HCT116 (cell line): ENCODE measurements around the gene TNFAIP8. TPM values are rescaled to one million over a fixed set of nuclear protein-coding genes. Genes with fewer than 3 reads are reported as not detected.

Experiments used
- ATAC-seq: fragments of 200-7000 bp; cut with Tn5 transposase; 2 replicates; pipeline ENCODE4 v1.9.1; 2020; ENCODE audit warnings: mild to moderate bottlenecking, moderate library complexity
- BruUV-seq: library from RNA; stranded (reverse); fragments of 400-500 nt; replicated peaks from 2 replicates; lab custom pipeline; 2021; lab: Mats Ljungman, UMichigan
- CTCF ChIA-PET: fragments of 300-600 bp; sonication (Branson Sonifier 250); formaldehyde crosslinking; loops from one replicate; lab custom pipeline; 2021; ENCODE audit warnings: antibody characterized with exemption; lab: Charles Lee
- POLR2A ChIA-PET: fragments of 300-600, 350-600 bp; sonication (Branson Sonifier 250); formaldehyde crosslinking; loops from one replicate; lab custom pipeline; 2021; ENCODE audit warnings: antibody characterized with exemption; lab: Charles Lee
- RAD21 ChIA-PET, 2 experiments: fragments of 300-600 bp; sonication (Branson Sonifier 250); formaldehyde crosslinking; loops; one replicate each; lab custom pipeline; 2023; ENCODE audit warnings: low total read pairs in 2 of 2; ENCODE audit not compliant: uncharacterized antibody in 2 of 2, unreplicated experiment in 2 of 2, low non-redundant PET in 1 of 2; lab: Charles Lee
- DNase-seq: peaks from one replicate; pipeline ENCODE4 v3.0.0-alpha.2; 2010; ENCODE audit warnings: low read depth, low spot score
- H2AFZ ChIP-seq: fragments of 200-600 bp; shearing (Covaris generic), sonication (generic); 2 replicates; pipeline ENCODE4 v1.6.1; 2017; ENCODE audit warnings: low read depth, mixed run types, mixed read lengths, antibody characterized with exemption, low read length; ENCODE audit not compliant: poor library complexity, severe bottlenecking
- H3K27ac ChIP-seq: 2 replicates; pipeline ENCODE4 v1.5.1; 2012; ENCODE audit warnings: low read depth, low read length
- H3K27me3 ChIP-seq: fragments of 200-600 bp; sonication (generic); 2 replicates; pipeline ENCODE4 v1.6.1; 2016; ENCODE audit warnings: mixed run types, low read length, mixed read lengths; ENCODE audit not compliant: insufficient read depth
- H3K36me3 ChIP-seq, 2 experiments: fragments of 200-500 bp in 1 of 2; fragments of 200-600 bp in 1 of 2; sonication (Bioruptor generic) in 1 of 2; sonication (generic) in 1 of 2; 2 replicates each; pipeline versions ENCODE4 v1.5.1 to v1.6.1; 2014 to 2016; ENCODE audit warnings: low read length in 2 of 2, inconsistent platforms in 1 of 2, mixed read lengths in 1 of 2, mixed run types in 1 of 2; ENCODE audit not compliant: insufficient read depth in 2 of 2, control insufficient read depth in 1 of 2
- H3K4me1 ChIP-seq, 2 experiments: fragments of 200-600 bp in 1 of 2; sonication (generic) in 1 of 2; 2 replicates each; pipeline versions ENCODE4 v1.5.1 to v1.6.1; 2012 to 2017; ENCODE audit warnings: low read length in 2 of 2, inconsistent platforms in 1 of 2, mild to moderate bottlenecking in 1 of 2, mixed read lengths in 1 of 2, mixed run types in 1 of 2, moderate library complexity in 1 of 2; ENCODE audit not compliant: insufficient read depth in 2 of 2, control insufficient read depth in 1 of 2
- H3K4me2 ChIP-seq: fragments of 200-600 bp; sonication (generic); 2 replicates; pipeline ENCODE4 v1.6.1; 2017; ENCODE audit warnings: mixed run types, low read length, mixed read lengths
- H3K4me3 ChIP-seq, 2 experiments: fragments of 200-600 bp in 1 of 2; sonication (generic) in 1 of 2; replicated peaks in 1 of 2; 2 replicates each; pipeline ENCODE4 v1.5.1; 2011 to 2016; ENCODE audit warnings: low read length in 2 of 2, control low read depth in 1 of 2, low read depth in 1 of 2, mild to moderate bottlenecking in 1 of 2, mixed read lengths in 1 of 2, mixed run types in 1 of 2
- H3K79me2 ChIP-seq: fragments of 200-600 bp; sonication (generic); 2 replicates; pipeline ENCODE4 v1.6.1; 2017; ENCODE audit warnings: mild to moderate bottlenecking, mixed run types, low read length, moderate library complexity, mixed read lengths; ENCODE audit not compliant: insufficient read depth
- H3K9ac ChIP-seq: fragments of 200-600 bp; sonication (generic); 2 replicates; pipeline ENCODE4 v1.6.1; 2016; ENCODE audit warnings: low read length, mixed read lengths
- H3K9me2 ChIP-seq: fragments of 200-600 bp; sonication (generic), shearing (Covaris generic); 2 replicates; pipeline ENCODE4 v1.6.1; 2017; ENCODE audit warnings: mixed run types, mild to moderate bottlenecking, moderate library complexity; ENCODE audit not compliant: insufficient read depth
- H3K9me3 ChIP-seq, 2 experiments: fragments of 200-500 bp in 1 of 2; fragments of 200-600 bp in 1 of 2; sonication (Bioruptor generic) in 1 of 2; sonication (generic) in 1 of 2; 2 replicates each; pipeline ENCODE4 v1.6.1; 2014 to 2017; ENCODE audit warnings: low read length in 2 of 2, mixed read lengths in 2 of 2, inconsistent platforms in 1 of 2, low read depth in 1 of 2, mild to moderate bottlenecking in 1 of 2, mixed run types in 1 of 2, moderate library complexity in 1 of 2; ENCODE audit not compliant: control insufficient read depth in 1 of 2, insufficient read depth in 1 of 2
- H4K20me1 ChIP-seq: fragments of 200-600 bp; sonication (generic), shearing (Covaris generic); 2 replicates; pipeline ENCODE4 v1.6.1; 2017; ENCODE audit warnings: mixed run types, mild to moderate bottlenecking, moderate library complexity; ENCODE audit not compliant: insufficient read depth
- ATF3 ChIP-seq: IDR thresholded peaks from 2 replicates; pipeline ENCODE4 v1.6.1; 2012
- CEBPB ChIP-seq: IDR thresholded peaks from 2 replicates; pipeline ENCODE4 v1.6.1; 2012; ENCODE audit warnings: low read depth
- EGR1 ChIP-seq: IDR thresholded peaks from 2 replicates; pipeline ENCODE4 v1.6.1; 2012; ENCODE audit warnings: low read depth
- EZH2 ChIP-seq: fragments of 200-600 bp; sonication (generic); IDR thresholded peaks from 2 replicates; pipeline ENCODE4 v1.6.1; 2017; ENCODE audit warnings: antibody characterized with exemption, mixed run types
- EZH2phosphoT487 ChIP-seq: fragments of 200-600 bp; IDR thresholded peaks from 2 replicates; pipeline ENCODE4 v1.6.1; 2018; ENCODE audit warnings: antibody characterized with exemption, borderline replicate concordance
- FOSL1 ChIP-seq: IDR thresholded peaks from 2 replicates; pipeline ENCODE4 v1.6.1; 2012; ENCODE audit warnings: low read depth
- MAX ChIP-seq: IDR thresholded peaks from 2 replicates; pipeline ENCODE4 v1.6.1; 2012
- RAD21 ChIP-seq: IDR thresholded peaks from 2 replicates; pipeline ENCODE4 v1.6.1; 2012; ENCODE audit warnings: low read depth, mild to moderate bottlenecking
- SIN3A ChIP-seq: IDR thresholded peaks from 2 replicates; pipeline ENCODE4 v1.6.1; 2012; ENCODE audit warnings: low read depth
- YY1 ChIP-seq: IDR thresholded peaks from 2 replicates; pipeline ENCODE4 v1.6.1; 2011; ENCODE audit warnings: low read length, low read depth, moderate library complexity, mild to moderate bottlenecking; ENCODE audit not compliant: insufficient replicate concordance; ENCODE audit errors: extremely low read depth
- intact Hi-C: fragments of 100-400 bp; cut with micrococcal nuclease; formaldehyde crosslinking; loops from 2 replicates; pipeline ENCODE4 v1.10.0; 2022
- total RNA-seq: library from RNA; stranded (reverse); gene quantifications from one replicate; pipeline ENCODE4 v1.2.1, GENCODE V29; 2021; ENCODE audit not compliant: unreplicated experiment

The TNFAIP8 gene
- total RNA-seq, 1 experiment from 2014 or later, result 18.4 TPM

GRCh38 chr5:119319890-119320289 is 35.9 kb upstream of the TNFAIP8 start:
- no peak for DNase-seq
- intact Hi-C loops, result loop anchor here (5.0 kb wide), 1 partner anchor 92 kb away; no protein-coding TSS in a partner anchor
- Histone ChIP-seq H3K27me3 (no peaks in the 10 kb centered on the region), H4K20me1 (no peaks in the 10 kb centered on the region), H3K36me3 (no peaks in the 10 kb centered on the region), H3K9me3 (no peaks in the 10 kb centered on the region), H2AFZ (no peak overlapping the region), H3K4me1 (peaks cover 36 to 55% of the 10 kb centered on the region in 2 experiments), H3K9ac (no peak overlapping the region), H3K4me2 (no peak overlapping the region), H3K27ac (no peak overlapping the region), H3K79me2 (peaks cover 2% of the 10 kb centered on the region; the same call in 1 of the 2 replicates), H3K4me3 (no peak overlapping the region), H3K9me2 (no peaks in the 10 kb centered on the region)
- no peak for ATAC-seq
- BruUV-seq, result no TSS peak
- no peak for TF ChIP-seq FOSL1
- ChIA-PET RAD21 (no interaction called here), CTCF (no interaction called here), POLR2A (no interaction called here)

- intact Hi-C loops, result no loop called here
- Histone ChIP-seq H4K20me1 (no peaks in the 10 kb centered on the region), H3K27me3 (no peaks in the 10 kb centered on the region), H3K4me1 (peaks cover 35 to 48% of the 10 kb centered on the region in 2 experiments), H3K4me3 (no peak overlapping the region), H3K36me3 (no peaks in the 10 kb centered on the region)
- no TSS peak for BruUV-seq
- ChIA-PET RAD21 (no interaction called here), CTCF (no interaction called here)
- TF ChIP-seq EZH2, result no peak
- no peak for TF ChIP-seq CEBPB
- TF ChIP-seq RAD21, result no peak
- TF ChIP-seq EZH2phosphoT487, result no peak
- no peak for TF ChIP-seq EGR1
- no peak for TF ChIP-seq FOSL1
- TF ChIP-seq SIN3A, result no peak
- TF ChIP-seq YY1, result no peak
- TF ChIP-seq ATF3, result no peak
- TF ChIP-seq MAX, result no peak
- TF ChIP-seq, all 23 proteins: peak for 0
- no peak overlapping the region for H2AFZ ChIP-seq
- H3K9ac ChIP-seq, result no peak overlapping the region
- peaks cover 5% of the 10 kb centered on the region; the same call in 1 of the 2 replicates for H3K79me2 ChIP-seq
- no peaks in the 10 kb centered on the region for H3K9me2 ChIP-seq
- DNase-seq (no peak), ATAC-seq (no peak)
- POLR2A ChIA-PET, result no interaction called here
- H3K9me3 ChIP-seq, result no peaks in the 10 kb centered on the region
- H3K27ac ChIP-seq, result peak overlapping the region; percentile 83
- peak overlapping the region; percentile 81 for H3K4me2 ChIP-seq
Measured at GRCh38 chr5:119321569-119322311, 34.1 kb upstream of the TNFAIP8 start.
